ENCODE data around the gene NASP.

Gene NASP, protein sequence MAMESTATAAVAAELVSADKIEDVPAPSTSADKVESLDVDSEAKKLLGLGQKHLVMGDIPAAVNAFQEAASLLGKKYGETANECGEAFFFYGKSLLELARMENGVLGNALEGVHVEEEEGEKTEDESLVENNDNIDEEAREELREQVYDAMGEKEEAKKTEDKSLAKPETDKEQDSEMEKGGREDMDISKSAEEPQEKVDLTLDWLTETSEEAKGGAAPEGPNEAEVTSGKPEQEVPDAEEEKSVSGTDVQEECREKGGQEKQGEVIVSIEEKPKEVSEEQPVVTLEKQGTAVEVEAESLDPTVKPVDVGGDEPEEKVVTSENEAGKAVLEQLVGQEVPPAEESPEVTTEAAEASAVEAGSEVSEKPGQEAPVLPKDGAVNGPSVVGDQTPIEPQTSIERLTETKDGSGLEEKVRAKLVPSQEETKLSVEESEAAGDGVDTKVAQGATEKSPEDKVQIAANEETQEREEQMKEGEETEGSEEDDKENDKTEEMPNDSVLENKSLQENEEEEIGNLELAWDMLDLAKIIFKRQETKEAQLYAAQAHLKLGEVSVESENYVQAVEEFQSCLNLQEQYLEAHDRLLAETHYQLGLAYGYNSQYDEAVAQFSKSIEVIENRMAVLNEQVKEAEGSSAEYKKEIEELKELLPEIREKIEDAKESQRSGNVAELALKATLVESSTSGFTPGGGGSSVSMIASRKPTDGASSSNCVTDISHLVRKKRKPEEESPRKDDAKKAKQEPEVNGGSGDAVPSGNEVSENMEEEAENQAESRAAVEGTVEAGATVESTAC

GRCh38 chr1:45583666-45584350, at the start of gene NASP:
NASP (plus strand) TSS chr1:45584041; CDS start chr1:45584147, 106 bp downstream.
- peak; percentile 90 for DNase-seq (ENCODE audit: low spot score)

- DNase-seq (ENCODE audit: low spot score) = no peak
Measured at GRCh38 chr1:45535988-45536766, 47.7 kb upstream of the NASP start.

DNA sequence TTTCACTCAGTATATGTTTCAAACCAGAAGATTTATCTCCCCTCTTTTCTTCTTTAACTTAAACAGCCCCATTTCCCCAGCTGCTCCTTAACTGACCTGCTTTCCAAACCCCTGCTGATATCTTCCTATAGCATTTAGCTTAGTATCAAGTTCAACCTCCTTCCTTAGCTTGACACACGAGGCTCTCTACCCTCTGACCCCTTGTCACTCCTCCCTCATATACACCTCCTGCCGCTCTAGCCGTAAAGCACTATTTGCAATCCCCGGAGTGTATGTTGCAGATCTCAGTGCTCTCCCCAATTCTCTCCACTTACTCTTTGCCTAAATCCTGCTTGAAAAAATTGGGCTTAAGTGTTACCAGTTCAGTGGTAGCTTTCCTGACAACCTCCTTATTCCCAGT, 47.0 kb upstream of the NASP start:
- no peak for DNase-seq (ENCODE audit: low spot score)

DNA sequence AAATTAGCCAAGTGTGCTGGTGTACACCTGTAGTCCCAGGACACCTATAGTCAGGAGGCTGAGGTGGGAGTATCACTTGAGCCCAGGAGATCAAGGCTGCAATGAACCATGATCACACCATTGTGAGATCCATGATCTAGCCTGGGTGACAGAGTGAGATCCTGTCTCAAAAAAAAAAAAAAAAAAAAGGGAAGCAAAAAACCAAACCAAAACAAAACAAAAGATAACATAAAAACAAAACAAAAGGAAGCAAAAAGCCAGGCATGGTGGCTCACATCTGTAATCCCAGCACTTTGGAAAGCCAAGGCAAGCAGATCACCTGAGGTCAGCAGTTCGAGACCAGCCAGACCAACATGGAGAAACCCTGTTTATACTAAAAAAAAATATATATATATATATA, 42.6 kb upstream of the NASP start:
- DNase-seq (ENCODE audit: low spot score) = no peak

DNA sequence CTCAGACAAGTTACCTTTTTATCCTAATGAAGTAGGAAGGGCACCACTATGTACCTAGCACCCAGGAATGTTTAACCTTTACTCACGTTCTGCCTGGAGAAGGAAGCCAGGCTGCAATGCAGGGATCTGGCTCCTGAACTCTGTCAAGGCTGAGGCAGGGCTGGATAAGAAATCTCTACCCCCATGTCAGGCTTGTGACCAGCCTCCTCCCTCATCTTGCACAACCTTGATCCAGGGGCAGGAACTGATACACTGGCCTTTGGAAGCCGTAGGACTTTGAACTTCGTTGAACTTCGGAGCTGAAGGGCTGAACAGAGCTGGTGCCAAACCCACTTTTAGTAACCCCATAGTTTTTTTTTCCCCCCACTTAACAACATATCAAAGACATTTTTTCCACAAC, 41.2 kb upstream of the NASP start:
- DNase-seq (ENCODE audit: low spot score) = no peak

GRCh38 chr1:45543581-45544417, 40.0 kb upstream of the NASP start:
- DNase-seq (ENCODE audit: low spot score) = no peak

GRCh38 chr1:45544530-45544929, 39.3 kb upstream of the NASP start:
- no peak for DNase-seq (ENCODE audit: low spot score)

GRCh38 chr1:45545019-45545493, 38.8 kb upstream of the NASP start:
- no peak for DNase-seq (ENCODE audit: low spot score)

GRCh38 chr1:45545553-45546310, 38.1 kb upstream of the NASP start:
- DNase-seq (ENCODE audit: low spot score) = no peak

DNA sequence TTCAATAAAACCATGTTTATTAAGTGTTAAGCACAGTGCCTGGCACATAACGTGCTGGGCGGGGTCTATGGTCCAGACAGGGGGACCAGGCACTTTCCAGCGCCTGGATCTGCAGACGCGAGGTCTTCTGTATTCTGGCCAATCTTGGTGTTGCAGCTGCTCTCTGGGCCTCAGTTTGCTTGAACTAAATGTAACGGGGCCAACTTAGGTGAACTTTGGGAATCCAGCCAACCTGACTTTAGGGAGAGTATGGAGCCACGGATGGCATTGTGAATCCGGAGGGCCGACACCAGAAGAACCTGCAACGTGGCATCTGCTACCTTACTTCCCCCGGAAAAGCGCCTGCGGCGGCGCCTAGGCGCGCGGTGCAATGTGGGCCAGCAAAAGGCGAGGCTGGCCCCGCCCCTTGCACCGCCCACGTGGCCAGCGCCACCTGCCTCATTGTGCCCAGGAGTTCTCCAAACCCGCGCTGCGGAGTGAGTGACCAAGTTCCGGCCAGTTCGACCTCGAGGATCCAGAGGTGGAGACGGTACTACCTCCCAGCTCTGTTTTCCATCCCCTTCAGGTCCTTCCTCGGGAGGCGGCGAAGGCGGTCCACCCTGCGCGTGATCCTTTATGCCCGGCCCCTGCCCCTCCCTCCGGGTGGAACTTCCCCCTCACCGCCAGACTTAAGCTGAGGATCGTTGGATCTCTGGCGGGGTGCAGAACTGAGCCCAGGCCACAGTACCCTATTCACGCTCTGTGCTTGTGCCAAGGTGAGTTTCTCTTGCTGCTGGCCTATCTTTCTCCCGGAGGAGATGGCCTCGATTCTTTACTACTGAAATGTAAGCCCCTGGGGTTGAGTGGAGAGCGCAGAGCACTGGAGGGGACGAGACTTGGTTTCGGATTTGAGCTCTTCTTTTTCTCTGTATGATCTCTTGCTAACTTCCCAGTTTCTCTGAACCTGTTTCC, 33.2 kb upstream of the NASP start, which contains the start of gene AKR1A1:
Gene AKR1A1, plus strand, starts transcription at position 426 of the 951 bp plus-strand sequence. CDS start 10,969 bp downstream, outside the sequence.
- peak; percentile 82 for DNase-seq (ENCODE audit: low spot score)

- DNase-seq (ENCODE audit: low spot score) = no peak
Measured at GRCh38 chr1:45551684-45552083, 32.2 kb upstream of the NASP start.

- no peak for DNase-seq (ENCODE audit: low spot score)
Measured at GRCh38 chr1:45552331-45552730, 31.5 kb upstream of the NASP start.

- DNase-seq (ENCODE audit: low spot score) = no peak
Measured at GRCh38 chr1:45554198-45554597, 29.6 kb upstream of the NASP start.

DNA sequence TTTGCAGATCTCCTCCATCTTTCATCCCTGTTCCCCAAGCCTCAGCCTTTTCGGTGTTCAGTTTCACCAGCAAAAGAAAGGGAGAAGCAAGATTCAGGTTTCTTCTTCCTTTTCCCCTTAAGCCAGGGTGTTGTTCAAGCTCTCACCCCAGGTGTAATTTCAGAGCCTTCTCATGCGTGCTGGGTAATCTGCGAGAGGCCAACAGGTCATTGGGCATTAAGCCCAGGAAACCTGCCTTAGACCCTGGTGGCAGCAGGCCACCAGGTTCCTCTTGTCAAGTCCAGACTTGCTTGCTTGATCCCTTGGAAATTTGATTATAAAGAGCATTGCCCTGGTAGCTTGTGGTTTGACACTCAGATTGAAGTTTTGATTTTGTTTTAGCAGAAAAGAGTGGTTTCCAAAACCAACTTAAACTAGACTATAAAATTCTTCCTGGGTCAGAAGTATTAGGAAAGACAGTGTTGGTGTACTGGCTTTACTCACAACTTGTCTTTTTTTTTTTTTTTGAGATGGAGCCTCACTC, 26.4 kb upstream of the NASP start:
- DNase-seq (ENCODE audit: low spot score) = no peak

DNA sequence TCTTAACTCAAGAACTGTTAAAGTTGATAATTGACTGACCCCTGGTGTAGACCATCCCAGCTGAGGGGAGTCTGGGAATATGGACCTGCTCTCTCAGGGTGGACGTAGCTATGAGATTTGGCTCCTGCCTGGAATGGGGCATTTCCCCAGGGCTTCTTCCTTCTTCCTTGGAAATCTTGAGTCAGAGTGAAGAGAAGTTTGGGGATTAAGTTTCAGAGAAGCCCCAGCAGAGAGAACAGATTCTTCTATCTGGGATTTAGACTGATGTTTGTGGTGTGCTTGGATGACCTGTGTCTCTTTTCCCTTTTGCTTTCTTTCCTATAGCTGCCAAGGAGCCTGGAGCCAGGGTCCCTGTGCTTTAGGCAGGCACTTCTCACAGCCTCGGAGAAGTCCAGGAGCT, 20.0 kb upstream of the NASP start:
- no peak for DNase-seq (ENCODE audit: low spot score)

DNA sequence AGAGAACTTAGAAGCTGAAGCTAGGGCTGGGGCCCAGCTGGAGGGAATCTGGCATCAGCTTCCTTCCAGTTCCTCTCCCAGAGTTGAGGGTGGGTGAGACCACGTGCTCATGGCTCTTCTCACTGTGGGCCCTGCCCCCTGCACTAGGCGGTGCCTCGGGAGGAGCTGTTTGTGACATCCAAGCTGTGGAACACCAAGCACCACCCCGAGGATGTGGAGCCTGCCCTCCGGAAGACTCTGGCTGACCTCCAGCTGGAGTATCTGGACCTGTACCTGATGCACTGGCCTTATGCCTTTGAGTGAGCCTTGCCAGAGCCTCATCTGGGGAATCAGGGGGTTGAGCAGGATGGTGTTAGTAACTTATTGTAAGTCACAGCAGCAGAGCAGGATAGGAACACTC, 17.1 kb upstream of the NASP start:
- no peak for DNase-seq (ENCODE audit: low spot score)

DNA sequence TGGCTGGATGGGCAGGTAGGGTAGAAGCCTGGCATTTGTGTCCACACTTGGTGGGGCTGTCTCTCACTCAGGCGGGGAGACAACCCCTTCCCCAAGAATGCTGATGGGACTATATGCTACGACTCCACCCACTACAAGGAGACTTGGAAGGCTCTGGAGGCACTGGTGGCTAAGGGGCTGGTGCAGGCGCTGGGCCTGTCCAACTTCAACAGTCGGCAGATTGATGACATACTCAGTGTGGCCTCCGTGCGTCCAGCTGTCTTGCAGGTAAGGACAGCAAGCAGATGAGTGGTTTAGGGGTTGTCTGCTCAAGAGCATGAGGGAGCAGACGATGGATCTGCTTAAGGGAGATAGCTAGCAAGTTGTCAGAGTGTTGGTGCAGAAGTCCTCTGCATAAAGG, 15.9 kb upstream of the NASP start:
- DNase-seq (ENCODE audit: low spot score) = no peak

- no peak for DNase-seq (ENCODE audit: low spot score)
Measured at GRCh38 chr1:45568421-45568820, 15.4 kb upstream of the NASP start.

GRCh38 chr1:45569571-45569961, 14.3 kb upstream of the NASP start:
- no peak for DNase-seq (ENCODE audit: low spot score)

Measured in hepatic stellate cell (primary cell).